OCI-M2 (cell line): ENCODE measurements around the gene CD52.
A peak's percentile ranks its signal among the peaks of the same experiment; 100 is the strongest.
"Not testable (repeated sequence)": the region's sequence is repeated elsewhere in the genome, so short reads cannot be mapped to it uniquely, and the experiment has no call there.

Experiments used
- DNase-seq: peaks from one replicate; lab custom pipeline; 2025; ENCODE audit not compliant: unreplicated experiment; lab: John Stamatoyannopoulos, UW

CD52 gene

GRCh38 chr1:26297791-26298124 lies 20.0 kb upstream of the CD52 start:
- DNase-seq = no peak

- DNase-seq = no peak
Measured at GRCh38 chr1:26300578-26301275, 17.0 kb upstream of the CD52 start.

- no peak for DNase-seq
Measured at GRCh38 chr1:26302733-26303405, 14.9 kb upstream of the CD52 start.

- DNase-seq = no peak
Measured at GRCh38 chr1:26305667-26306289, 12.0 kb upstream of the CD52 start.

GRCh38 chr1:26306290-26307229 lies 11.2 kb upstream of the CD52 start, which contains the start of gene UBXN11:
Gene UBXN11, minus strand, starts transcription at chr1:26306636. Its CDS starts 3,753 bp downstream, at chr1:26302883.
- DNase-seq = peak; percentile 64

GRCh38 chr1:26307363-26307781 lies 10.4 kb upstream of the CD52 start:
- no peak for DNase-seq

GRCh38 chr1:26307966-26308899 lies 9.5 kb upstream of the CD52 start:
- DNase-seq = not testable (repeated sequence)

GRCh38 chr1:26314501-26314900 lies 3.3 kb upstream of the CD52 start:
- DNase-seq = no peak

GRCh38 chr1:26315874-26316850 lies 1.6 kb upstream of the CD52 start:
- DNase-seq = no peak

GRCh38 chr1:26317146-26317545 lies 612 bp upstream of the CD52 start:
- no peak for DNase-seq

GRCh38 chr1:26318338-26319064 lies 743 bp downstream of the CD52 start:
- no peak for DNase-seq

- DNase-seq = no peak
Measured at GRCh38 chr1:26320896-26321295, 3.1 kb downstream of the CD52 start.

- DNase-seq = peak; percentile 41
Measured at GRCh38 chr1:26321315-26322041, 3.7 kb downstream of the CD52 start.

GRCh38 chr1:26322042-26322331 lies 4.2 kb downstream of the CD52 start:
- DNase-seq = no peak

GRCh38 chr1:26323382-26323781 lies 5.6 kb downstream of the CD52 start:
- DNase-seq = no peak

- DNase-seq = no peak
Measured at GRCh38 chr1:26324550-26324949, 6.8 kb downstream of the CD52 start.

- no peak for DNase-seq
Measured at GRCh38 chr1:26327956-26328362, 10.2 kb downstream of the CD52 start.

- no peak for DNase-seq
Measured at GRCh38 chr1:26328597-26328996, 10.8 kb downstream of the CD52 start.
